GM19395 (cell line): ENCODE data around the gene GALNT17.

ENCODE experiments used
- ATAC-seq: cut with Tn5 transposase; IDR thresholded peaks from one replicate; pipeline ENCODE4 v1.9.1; 2021; ENCODE audit warnings: mild to moderate bottlenecking, moderate library complexity; ENCODE audit not compliant: unreplicated experiment

Gene GALNT17

GRCh38 chr7:71272509-71273490 lies 140.9 kb downstream of the GALNT17 start:
- ATAC-seq: no peak

GRCh38 chr7:71278257-71278656 lies 146.3 kb downstream of the GALNT17 start:
- no peak for ATAC-seq

GRCh38 chr7:71281261-71281660 lies 149.3 kb downstream of the GALNT17 start:
- ATAC-seq: no peak

- ATAC-seq: no peak
These were observed 151.9 kb downstream of the GALNT17 start for GRCh38 chr7:71283802-71284201.

GRCh38 chr7:71285571-71286145 lies 153.7 kb downstream of the GALNT17 start:
- no peak for ATAC-seq

GRCh38 chr7:71286336-71286735 lies 154.4 kb downstream of the GALNT17 start:
- no peak for ATAC-seq

GRCh38 chr7:71286924-71287323 lies 155.0 kb downstream of the GALNT17 start:
- no peak for ATAC-seq

- ATAC-seq: no peak
These were observed 158.5 kb downstream of the GALNT17 start for GRCh38 chr7:71290452-71290851.

GRCh38 chr7:71298378-71298777 lies 166.4 kb downstream of the GALNT17 start:
- no peak for ATAC-seq

- ATAC-seq: no peak
These were observed 168.1 kb downstream of the GALNT17 start for GRCh38 chr7:71300086-71300485.

GRCh38 chr7:71300603-71301002 lies 168.7 kb downstream of the GALNT17 start:
- ATAC-seq: no peak

- ATAC-seq: no peak
These were observed 169.2 kb downstream of the GALNT17 start for GRCh38 chr7:71301167-71301566.

- no peak for ATAC-seq
These were observed 171.6 kb downstream of the GALNT17 start for GRCh38 chr7:71303566-71303965.

- ATAC-seq: no peak
These were observed 176.2 kb downstream of the GALNT17 start for GRCh38 chr7:71308096-71308495.

- ATAC-seq: no peak
These were observed 179.6 kb downstream of the GALNT17 start for GRCh38 chr7:71311576-71311975.

GRCh38 chr7:71312755-71313490 lies 181.0 kb downstream of the GALNT17 start:
- ATAC-seq: no peak

- no peak for ATAC-seq
These were observed 181.6 kb downstream of the GALNT17 start for GRCh38 chr7:71313553-71313952.

GRCh38 chr7:71320916-71321315 lies 189.0 kb downstream of the GALNT17 start:
- no peak for ATAC-seq

GRCh38 chr7:71322201-71322600 lies 190.3 kb downstream of the GALNT17 start:
- no peak for ATAC-seq

- ATAC-seq: no peak
These were observed 191.8 kb downstream of the GALNT17 start for GRCh38 chr7:71323726-71324125.

GRCh38 chr7:71325151-71325550 lies 193.2 kb downstream of the GALNT17 start:
- no peak for ATAC-seq

- no peak for ATAC-seq
These were observed 194.7 kb downstream of the GALNT17 start for GRCh38 chr7:71326595-71326994.
